NCI-H2107 (cell line): ENCODE results near the gene CUX1.
"Not testable (repeated sequence)": the region's sequence is repeated elsewhere in the genome, so short reads cannot be mapped to it uniquely, and the experiment has no call there.

ENCODE experiments used
- DNase-seq: peaks from one replicate; lab custom pipeline; 2025; lab: John Stamatoyannopoulos, UW

Gene CUX1

GRCh38 chr7:102216573-102217314 lies 399.3 kb downstream of the CUX1 start:
- DNase-seq, result no peak

GRCh38 chr7:102220229-102220850 lies 402.9 kb downstream of the CUX1 start:
- no peak for DNase-seq

GRCh38 chr7:102220960-102221800 lies 403.8 kb downstream of the CUX1 start:
- DNase-seq, result no peak

GRCh38 chr7:102221961-102222360 lies 404.5 kb downstream of the CUX1 start:
- no peak for DNase-seq

GRCh38 chr7:102222445-102222844 lies 405.0 kb downstream of the CUX1 start:
- DNase-seq, result no peak

GRCh38 chr7:102223184-102223583 lies 405.8 kb downstream of the CUX1 start:
- no peak for DNase-seq

GRCh38 chr7:102225025-102225424 lies 407.6 kb downstream of the CUX1 start:
- no peak for DNase-seq

- no peak for DNase-seq
These were observed 409.9 kb downstream of the CUX1 start for GRCh38 chr7:102227371-102227770.

GRCh38 chr7:102228935-102229334 lies 411.5 kb downstream of the CUX1 start:
- DNase-seq, result no peak

- not testable (repeated sequence) for DNase-seq
These were observed 412.7 kb downstream of the CUX1 start for GRCh38 chr7:102230162-102230561.

GRCh38 chr7:102230593-102230992 lies 413.2 kb downstream of the CUX1 start:
- DNase-seq, result no peak

GRCh38 chr7:102232611-102233286 lies 415.3 kb downstream of the CUX1 start:
- no peak for DNase-seq

GRCh38 chr7:102234131-102234530 lies 416.7 kb downstream of the CUX1 start:
- DNase-seq, result no peak

- DNase-seq, result no peak
These were observed 417.6 kb downstream of the CUX1 start for GRCh38 chr7:102234801-102235550.

GRCh38 chr7:102236102-102236501 lies 418.7 kb downstream of the CUX1 start:
- no peak for DNase-seq

- peak; percentile 63 for DNase-seq
These were observed 419.3 kb downstream of the CUX1 start for GRCh38 chr7:102236592-102237287.

GRCh38 chr7:102239206-102239820 lies 421.9 kb downstream of the CUX1 start:
- no peak for DNase-seq

- DNase-seq, result no peak
These were observed 424.0 kb downstream of the CUX1 start for GRCh38 chr7:102241431-102241830.

GRCh38 chr7:102244601-102245000 lies 427.2 kb downstream of the CUX1 start:
- DNase-seq, result no peak

GRCh38 chr7:102248081-102248455 lies 430.6 kb downstream of the CUX1 start:
- no peak for DNase-seq
